GM23338 (cell line): ENCODE measurements around the gene CNN2. TPM values are rescaled to one million over a fixed set of nuclear protein-coding genes. Genes with fewer than 3 reads are reported as not detected.

ENCODE experiments used
- ATAC-seq: fragments of 200-7000 bp; cut with Tn5 transposase; 3 replicates; pipeline ENCODE4 v1.9.1; 2020
- DNase-seq: peaks from one replicate; pipeline ENCODE4 v3.0.0-alpha.2; 2015; ENCODE audit warnings: low spot score
- H2AFZ ChIP-seq: fragments of 200-600 bp; sonication (generic); 2 replicates; pipeline ENCODE4 v1.8.0; 2016; ENCODE audit warnings: antibody characterized with exemption, mild to moderate bottlenecking, moderate library complexity
- H3F3A ChIP-seq: fragments of 200-600 bp; sonication (generic); replicated peaks from 2 replicates; pipeline ENCODE4 v1.8.0; 2017; ENCODE audit warnings: antibody characterized with exemption, mixed run types, low read depth
- H3K27ac ChIP-seq: fragments of 200-600 bp; sonication (generic); 2 replicates; pipeline ENCODE4 v1.6.1; 2016; ENCODE audit warnings: low read depth
- H3K27me3 ChIP-seq: fragments of 200-600 bp; sonication (generic); 2 replicates; pipeline ENCODE4 v1.8.0; 2016; ENCODE audit warnings: mild to moderate bottlenecking, mixed run types, moderate library complexity; ENCODE audit not compliant: insufficient read depth
- H3K36me3 ChIP-seq: fragments of 200-600 bp; sonication (generic); 2 replicates; pipeline ENCODE4 v1.8.0; 2016; ENCODE audit warnings: mild to moderate bottlenecking; ENCODE audit not compliant: insufficient read depth
- H3K4me1 ChIP-seq: fragments of 200-600 bp; sonication (generic); 2 replicates; pipeline ENCODE4 v1.8.0; 2016; ENCODE audit warnings: mild to moderate bottlenecking, moderate library complexity; ENCODE audit not compliant: insufficient read depth
- H3K4me2 ChIP-seq: fragments of 200-600 bp; sonication (generic); 2 replicates; pipeline ENCODE4 v1.7.1; 2017; ENCODE audit warnings: mixed run types
- H3K4me3 ChIP-seq: fragments of 200-600 bp; sonication (generic); 2 replicates; pipeline ENCODE4 v1.6.1; 2016; ENCODE audit warnings: mixed run types
- H3K79me2 ChIP-seq: fragments of 200-600 bp; sonication (generic); replicated peaks from 2 replicates; pipeline ENCODE4 v1.8.0; 2017; ENCODE audit warnings: mild to moderate bottlenecking; ENCODE audit not compliant: insufficient read depth
- H3K9me2 ChIP-seq: fragments of 200-600 bp; sonication (generic); 2 replicates; pipeline ENCODE4 v1.8.0; 2017; ENCODE audit not compliant: insufficient read depth
- H4K20me1 ChIP-seq: fragments of 200-600 bp; sonication (generic); replicated peaks from 2 replicates; pipeline ENCODE4 v1.8.0; 2017; ENCODE audit warnings: mild to moderate bottlenecking; ENCODE audit not compliant: insufficient read depth
- H3K27ac Mint-ChIP-seq: 2 replicates; pipeline ENCODE4 v1.8.0; 2020; ENCODE audit warnings: inconsistent platforms, mild to moderate bottlenecking, moderate library complexity, mixed read lengths
- H3K27me3 Mint-ChIP-seq: 3 replicates; pipeline ENCODE4 v1.8.0; 2022; ENCODE audit warnings: low read depth, mild to moderate bottlenecking, moderate library complexity, mixed read lengths, inconsistent platforms; ENCODE audit not compliant: insufficient read depth, poor library complexity
- H3K36me3 Mint-ChIP-seq: 3 replicates; pipeline ENCODE4 v1.8.0; 2021; ENCODE audit warnings: low read depth, mild to moderate bottlenecking, inconsistent platforms, moderate library complexity, mixed read lengths
- H3K4me1 Mint-ChIP-seq: 3 replicates; pipeline ENCODE4 v1.8.0; 2020; ENCODE audit warnings: mild to moderate bottlenecking, inconsistent platforms, mixed read lengths
- H3K4me3 Mint-ChIP-seq: 3 replicates; pipeline ENCODE4 v1.8.0; 2021; ENCODE audit warnings: moderate library complexity, mild to moderate bottlenecking, inconsistent platforms, mixed read lengths
- H3K9me3 Mint-ChIP-seq: 3 replicates; pipeline ENCODE4 v1.8.0; 2020; ENCODE audit warnings: moderate library complexity, mild to moderate bottlenecking, inconsistent platforms, mixed read lengths
- CREB1 ChIP-seq: fragments of 250-450 bp; sonication (Bioruptor Pico); IDR thresholded peaks from 2 replicates; pipeline ENCODE4 v1.5.0; 2020; ENCODE audit warnings: low read depth, mild to moderate bottlenecking, moderate library complexity
- CTCF ChIP-seq, 2 experiments: fragments of 200-600 bp in 1 of 2; sonication (generic) in 1 of 2; conservative IDR thresholded peaks; 2 replicates each; pipeline versions ENCODE4 v1.5.1 to v1.6.1; 2016 to 2017; ENCODE audit warnings: antibody characterized with exemption in 2 of 2, low read depth in 2 of 2, mild to moderate bottlenecking in 2 of 2, moderate library complexity in 1 of 2
- ETS1 ChIP-seq: IDR thresholded peaks from 2 replicates; pipeline ENCODE4 v1.6.1; 2016; ENCODE audit warnings: antibody characterized with exemption
- EZH2phosphoT487 ChIP-seq: fragments of 200-600 bp; sonication (generic); IDR thresholded peaks from one replicate; pipeline ENCODE4 v1.8.1; 2018; ENCODE audit warnings: antibody characterized with exemption; ENCODE audit not compliant: unreplicated experiment
- NANOG ChIP-seq: IDR thresholded peaks from 2 replicates; pipeline ENCODE4 v1.6.1; 2016; ENCODE audit warnings: antibody characterized with exemption, borderline replicate concordance
- POLR2AphosphoS5 ChIP-seq: IDR thresholded peaks from 2 replicates; pipeline ENCODE4 v1.6.1; 2016; ENCODE audit warnings: antibody characterized with exemption, low read depth
- REST ChIP-seq: IDR thresholded peaks from one replicate; pipeline ENCODE4 v1.6.1; 2018; ENCODE audit warnings: antibody characterized with exemption; ENCODE audit not compliant: unreplicated experiment
- ZNF114 ChIP-seq: fragments of 250-450 bp; sonication (Bioruptor Pico); IDR thresholded peaks from 2 replicates; pipeline ENCODE4 v1.5.0; 2020; ENCODE audit warnings: mild to moderate bottlenecking, moderate library complexity
- ZNF331 ChIP-seq: fragments of 250-450 bp; sonication (Bioruptor Pico); IDR thresholded peaks from 2 replicates; pipeline ENCODE4 v1.5.0; 2020; ENCODE audit warnings: low read depth, mild to moderate bottlenecking, moderate library complexity
- ZNF462 ChIP-seq: fragments of 250-450 bp; sonication (Bioruptor Pico); IDR thresholded peaks from 2 replicates; pipeline ENCODE4 v1.5.0; 2020; ENCODE audit warnings: mild to moderate bottlenecking, moderate library complexity
- polyA plus RNA-seq: library from polyadenylated mRNA; unstranded; fragments of >200 nt; fragmentation: Nextera tagmentation; extraction: Ambion mirVana; gene quantifications from 2 replicates; pipeline ENCODE4 v1.2.1, GENCODE V29; 2016
- total RNA-seq: library from RNA; depleted of rRNA; stranded (reverse); fragments of >200 nt; shearing (Covaris generic); gene quantifications from 2 replicates; pipeline ENCODE4 v1.2.3, GENCODE V29; 2014

Gene CNN2
- total and polyA plus RNA-seq, 2 experiments from 2014 or later = 330 to 392 TPM

- H2AFZ ChIP-seq = no peak overlapping the region
- H3K4me2 ChIP-seq = no peak overlapping the region
- H3F3A ChIP-seq = peaks cover 22% of the 10 kb centered on the region
- no peak overlapping the region for H3K4me3 ChIP-seq
- DNase-seq = no peak
- ATAC-seq = no peak
- Mint-ChIP-seq H3K27me3 (peaks cover 12% of the 10 kb centered on the region), H3K27ac (no peak overlapping the region), H3K9me3 (no peaks in the 10 kb centered on the region), H3K4me3 (no peak overlapping the region; the same call in 2 of the 3 replicates), H3K36me3 (peaks cover 37% of the 10 kb centered on the region), H3K4me1 (peaks cover 5% of the 10 kb centered on the region; the same call in 1 of the 3 replicates)
- TF ChIP-seq NANOG = no peak
- TF ChIP-seq POLR2AphosphoS5 = no peak
- TF ChIP-seq ETS1 = no peak
- no peak for TF ChIP-seq ZNF462
- no peak for TF ChIP-seq REST
- no peak for TF ChIP-seq EZH2phosphoT487
- TF ChIP-seq CREB1 = no peak
- TF ChIP-seq ZNF331 (CRISPR knock-in tag) = no peak
- no peak for TF ChIP-seq CTCF (conservative IDR thresholded peaks at IDR 0.05; ENCODE audit: low read depth in 2 of 2)
- no peak for TF ChIP-seq ZNF114 (CRISPR knock-in tag)
- no peaks in the 10 kb centered on the region for H3K9me2 ChIP-seq
- H3K27me3 ChIP-seq = 0 out of 2 replicates have a peak, but pooled peaks cover 5% of the 10 kb centered on the region
- 0 out of 2 replicates have a peak, but pooled peaks cover 4% of the 10 kb centered on the region for H3K79me2 ChIP-seq
- no peaks in the 10 kb centered on the region for H3K4me1 ChIP-seq
- peaks cover 4% of the 10 kb centered on the region; the same call in 1 of the 2 replicates for H3K36me3 ChIP-seq
- no peak overlapping the region for H3K27ac ChIP-seq
- 0 out of 2 replicates have a peak, but pooled peaks cover 3% of the 10 kb centered on the region for H4K20me1 ChIP-seq
Observed at GRCh38 chr19:1076046-1076386, 49.6 kb downstream of the CNN2 start.
